Neural progenitor cell (in vitro differentiated cells): ENCODE data around the gene VANGL2. TPM values are rescaled to one million over a fixed set of nuclear protein-coding genes. Genes with fewer than 3 reads are reported as not detected.
A peak's percentile ranks its signal among the peaks of the same experiment; 100 is the strongest.

Experiments used
- DNase-seq: peaks from one replicate; pipeline ENCODE4 v3.0.0-alpha.2; 2016; ENCODE audit warnings: low spot score
- H2AFZ ChIP-seq: fragments of 200-600 bp; sonication (generic); replicated peaks from 2 replicates; pipeline ENCODE4 v1.6.1; 2016; ENCODE audit warnings: antibody characterized with exemption
- H3F3A ChIP-seq: fragments of 200-600 bp; sonication (generic); 2 replicates; pipeline ENCODE4 v1.6.1; 2016; ENCODE audit warnings: antibody characterized with exemption, low read depth
- H3K27ac ChIP-seq: fragments of 200-600 bp; sonication (generic); 2 replicates; pipeline ENCODE4 v1.5.1; 2016; ENCODE audit warnings: mild to moderate bottlenecking
- H3K27me3 ChIP-seq: fragments of 200-600 bp; sonication (generic); 2 replicates; pipeline ENCODE4 v1.6.1; 2016; ENCODE audit warnings: mild to moderate bottlenecking, moderate library complexity
- H3K36me3 ChIP-seq: fragments of 200-600 bp; sonication (generic); 2 replicates; pipeline ENCODE4 v1.5.1; 2016
- H3K4me1 ChIP-seq: fragments of 200-600 bp; sonication (generic); 2 replicates; pipeline ENCODE4 v1.6.1; 2016; ENCODE audit warnings: mixed run types
- H3K4me2 ChIP-seq: fragments of 200-600 bp; sonication (generic); 2 replicates; pipeline ENCODE4 v1.6.1; 2016
- H3K4me3 ChIP-seq: fragments of 200-600 bp; sonication (generic); 2 replicates; pipeline ENCODE4 v1.5.1; 2016
- H3K79me2 ChIP-seq: fragments of 200-600 bp; sonication (generic); 2 replicates; pipeline ENCODE4 v1.6.1; 2016; ENCODE audit warnings: low read depth
- H3K9ac ChIP-seq: fragments of 200-600 bp; sonication (generic); 2 replicates; pipeline ENCODE4 v1.6.1; 2016
- H3K9me3 ChIP-seq: fragments of 200-600 bp; sonication (generic); 2 replicates; pipeline ENCODE4 v1.5.1; 2016; ENCODE audit warnings: low read depth
- H4K20me1 ChIP-seq: fragments of 200-600 bp; sonication (generic); 2 replicates; pipeline ENCODE4 v1.6.1; 2016; ENCODE audit warnings: low read depth
- H3K27ac Mint-ChIP-seq: 3 replicates; pipeline ENCODE4 v1.8.0; 2021; ENCODE audit warnings: mixed read lengths
- H3K27me3 Mint-ChIP-seq: 2 replicates; pipeline ENCODE4 v1.8.0; 2022; ENCODE audit warnings: low read depth, mild to moderate bottlenecking, inconsistent platforms, moderate library complexity, mixed read lengths; ENCODE audit not compliant: insufficient read depth
- H3K36me3 Mint-ChIP-seq: 3 replicates; pipeline ENCODE4 v1.8.0; 2021; ENCODE audit warnings: mixed read lengths
- H3K4me1 Mint-ChIP-seq: 3 replicates; pipeline ENCODE4 v1.8.0; 2021; ENCODE audit warnings: mixed read lengths
- H3K4me3 Mint-ChIP-seq: 3 replicates; pipeline ENCODE4 v1.8.0; 2021; ENCODE audit warnings: mild to moderate bottlenecking, moderate library complexity, mixed read lengths
- H3K9me3 Mint-ChIP-seq: 3 replicates; pipeline ENCODE4 v1.8.0; 2020; ENCODE audit warnings: mixed read lengths
- EZH2 ChIP-seq: fragments of 200-600 bp; sonication (generic); IDR thresholded peaks from 2 replicates; pipeline ENCODE4 v1.6.1; 2017; ENCODE audit warnings: antibody characterized with exemption, mild to moderate bottlenecking, moderate library complexity
- EZH2phosphoT487 ChIP-seq: fragments of 200-600 bp; sonication (generic); IDR thresholded peaks from 2 replicates; pipeline ENCODE4 v1.6.1; 2017; ENCODE audit warnings: antibody characterized with exemption
- total RNA-seq: library from RNA; depleted of rRNA; stranded (reverse); fragments of >200 nt; gene quantifications from 2 replicates; pipeline ENCODE4 v1.2.3, GENCODE V29; 2015; ENCODE audit warnings: low replicate concordance
- TF ChIP-seq, protein P1 (sequence below): fragments of 200-600 bp; sonication (generic); IDR thresholded peaks from 2 replicates; pipeline ENCODE4 v1.5.1; 2017; ENCODE audit warnings: antibody characterized with exemption, mild to moderate bottlenecking

VANGL2 gene
- total RNA-seq, 1 donor from 2014 or later, result 23.0 TPM

GRCh38 chr1:160394673-160395072 is 5.7 kb upstream of the VANGL2 start:
- TF ChIP-seq EZH2phosphoT487 (no peak), EZH2 (no peak)
- TF ChIP-seq, protein P1, sequence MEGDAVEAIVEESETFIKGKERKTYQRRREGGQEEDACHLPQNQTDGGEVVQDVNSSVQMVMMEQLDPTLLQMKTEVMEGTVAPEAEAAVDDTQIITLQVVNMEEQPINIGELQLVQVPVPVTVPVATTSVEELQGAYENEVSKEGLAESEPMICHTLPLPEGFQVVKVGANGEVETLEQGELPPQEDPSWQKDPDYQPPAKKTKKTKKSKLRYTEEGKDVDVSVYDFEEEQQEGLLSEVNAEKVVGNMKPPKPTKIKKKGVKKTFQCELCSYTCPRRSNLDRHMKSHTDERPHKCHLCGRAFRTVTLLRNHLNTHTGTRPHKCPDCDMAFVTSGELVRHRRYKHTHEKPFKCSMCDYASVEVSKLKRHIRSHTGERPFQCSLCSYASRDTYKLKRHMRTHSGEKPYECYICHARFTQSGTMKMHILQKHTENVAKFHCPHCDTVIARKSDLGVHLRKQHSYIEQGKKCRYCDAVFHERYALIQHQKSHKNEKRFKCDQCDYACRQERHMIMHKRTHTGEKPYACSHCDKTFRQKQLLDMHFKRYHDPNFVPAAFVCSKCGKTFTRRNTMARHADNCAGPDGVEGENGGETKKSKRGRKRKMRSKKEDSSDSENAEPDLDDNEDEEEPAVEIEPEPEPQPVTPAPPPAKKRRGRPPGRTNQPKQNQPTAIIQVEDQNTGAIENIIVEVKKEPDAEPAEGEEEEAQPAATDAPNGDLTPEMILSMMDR, result no peak
- H4K20me1 ChIP-seq, result no peaks in the 10 kb centered on the region
- no peak overlapping the region for H3K27ac ChIP-seq

DNA sequence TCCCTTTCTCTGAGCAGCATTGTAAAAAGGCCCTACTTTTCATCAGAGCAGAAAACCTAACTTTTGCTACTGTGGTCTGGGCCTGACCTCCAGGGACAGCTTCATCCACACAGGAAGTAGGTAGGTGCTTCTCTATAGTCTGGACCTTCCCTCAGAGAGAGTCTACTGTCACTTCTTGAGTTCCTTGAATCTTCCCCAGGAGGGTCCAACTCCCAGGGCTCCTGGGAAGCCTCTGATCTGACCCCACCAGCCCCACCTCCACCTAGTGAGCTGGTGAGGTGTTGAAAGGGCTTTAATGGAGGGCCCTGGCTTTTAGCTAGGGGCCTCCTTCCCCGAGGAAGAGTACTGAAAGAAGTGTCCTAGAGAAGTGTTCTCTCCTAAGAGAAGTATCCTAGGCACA is 2.7 kb upstream of the VANGL2 start:
- no peaks in the 10 kb centered on the region for H3K9me3 Mint-ChIP-seq
- Histone ChIP-seq H4K20me1 (peaks cover 13% of the 10 kb centered on the region), H3K36me3 (no peaks in the 10 kb centered on the region), H3K9ac (no peak overlapping the region), H3K27ac (no peak overlapping the region), H2AFZ (no peak overlapping the region), H3K4me3 (no peak overlapping the region), H3K4me1 (peaks cover 34% of the 10 kb centered on the region), H3F3A (peaks cover 15% of the 10 kb centered on the region), H3K27me3 (no peaks in the 10 kb centered on the region), H3K9me3 (no peaks in the 10 kb centered on the region), H3K79me2 (peaks cover 23% of the 10 kb centered on the region), H3K4me2 (no peak overlapping the region)
- H3K27me3 Mint-ChIP-seq, result no peaks in the 10 kb centered on the region
- TF ChIP-seq, protein P1, result no peak
- TF ChIP-seq EZH2phosphoT487 (no peak), EZH2 (no peak)
- H3K4me3 Mint-ChIP-seq, result no peak overlapping the region
- H3K4me1 Mint-ChIP-seq, result peaks cover 34% of the 10 kb centered on the region
- H3K36me3 Mint-ChIP-seq, result peaks cover 10% of the 10 kb centered on the region
- no peak for DNase-seq
- H3K27ac Mint-ChIP-seq, result peak overlapping the region; percentile 35

More at GRCh38 chr1:160394673-160395072, 5.7 kb upstream of the VANGL2 start:
- Histone ChIP-seq H2AFZ (no peak overlapping the region), H3K27me3 (no peaks in the 10 kb centered on the region), H3K36me3 (no peaks in the 10 kb centered on the region), H3K79me2 (no peaks in the 10 kb centered on the region), H3K9me3 (no peaks in the 10 kb centered on the region), H3K4me3 (no peak overlapping the region), H3K4me1 (peaks cover 21% of the 10 kb centered on the region), H3F3A (peaks cover 10% of the 10 kb centered on the region), H3K9ac (no peak overlapping the region), H3K4me2 (no peak overlapping the region)
- Mint-ChIP-seq H3K9me3 (peaks cover 2% of the 10 kb centered on the region), H3K4me3 (no peak overlapping the region), H3K36me3 (peaks cover 3% of the 10 kb centered on the region), H3K27ac (no peak overlapping the region), H3K4me1 (peaks cover 18% of the 10 kb centered on the region), H3K27me3 (no peaks in the 10 kb centered on the region)
- DNase-seq, result no peak

DNA sequence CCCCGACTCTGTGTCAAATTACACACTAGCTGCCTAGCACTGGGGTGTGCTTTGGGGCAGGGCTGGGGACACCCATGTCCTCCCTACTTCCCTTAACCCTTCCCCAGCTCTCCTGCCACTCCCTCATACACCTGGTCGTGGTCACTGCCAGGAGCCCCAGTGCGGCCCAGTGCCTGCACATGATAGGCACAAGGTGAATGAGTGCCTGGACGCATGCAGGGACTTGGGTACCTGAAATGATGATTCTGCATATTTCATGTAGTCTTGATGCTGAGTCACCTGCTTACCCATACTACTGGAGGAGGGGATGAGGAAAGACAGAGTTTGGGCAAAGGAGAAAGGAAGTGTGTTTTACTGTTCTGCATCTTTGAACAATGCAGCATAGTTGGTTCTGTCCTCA is 1.5 kb upstream of the VANGL2 start:
- no peak for DNase-seq
- H3K4me2 ChIP-seq, result peak overlapping the region; percentile 97
- peak overlapping the region; percentile 48 for H2AFZ ChIP-seq

More for the DNA sequence above, 1.5 kb upstream of the VANGL2 start:
- Histone ChIP-seq H3K4me1 (peaks cover 46% of the 10 kb centered on the region), H3K27me3 (no peaks in the 10 kb centered on the region), H3K36me3 (no peaks in the 10 kb centered on the region), H3K4me3 (no peak overlapping the region), H3K79me2 (peaks cover 34% of the 10 kb centered on the region), H4K20me1 (peaks cover 25% of the 10 kb centered on the region), H3K9me3 (no peaks in the 10 kb centered on the region), H3K27ac (no peak overlapping the region), H3K9ac (no peak overlapping the region), H3F3A (peaks cover 15% of the 10 kb centered on the region)
- Mint-ChIP-seq H3K9me3 (no peaks in the 10 kb centered on the region), H3K4me3 (peak overlapping the region; percentile 82), H3K27ac (peak overlapping the region; percentile 14), H3K36me3 (peaks cover 11% of the 10 kb centered on the region), H3K27me3 (no peaks in the 10 kb centered on the region), H3K4me1 (peaks cover 46% of the 10 kb centered on the region)
- TF ChIP-seq, protein P1, result no peak
- no peak for TF ChIP-seq EZH2phosphoT487
- no peak for TF ChIP-seq EZH2
